Small intestine (tissue), 7 donors: ENCODE results near the gene LPXN. TPM values are rescaled to one million over a fixed set of nuclear protein-coding genes. Genes with fewer than 3 reads are reported as not detected.

Experiments
- DNase-seq, 2 donors: peaks; one replicate each; pipeline versions ENCODE4 v3.0.0 to v3.0.0-alpha.2; 2013
- FAIRE-seq: peaks from 2 replicates; lab custom pipeline; 2012; peaks lifted over from hg19 to GRCh38; lab: Jason Lieb, UNC
- H3K27ac ChIP-seq, 3 donors: one replicate each; pipeline ENCODE4 v1.5.1; 2013; ENCODE audit warnings: low read length in 2 of 3, mild to moderate bottlenecking in 2 of 3, control low read depth in 1 of 3, inconsistent platforms in 1 of 3, low read depth in 1 of 3, moderate library complexity in 1 of 3
- H3K27me3 ChIP-seq, 3 donors: one replicate each; pipeline ENCODE4 v1.6.1; 2013; ENCODE audit warnings: low read length in 3 of 3, inconsistent platforms in 1 of 3; ENCODE audit not compliant: control insufficient read depth in 3 of 3, insufficient read depth in 3 of 3
- H3K36me3 ChIP-seq, 3 donors: one replicate each; pipeline ENCODE4 v1.6.1; 2013; ENCODE audit warnings: low read length in 3 of 3, inconsistent platforms in 1 of 3, low read depth in 1 of 3, mild to moderate bottlenecking in 1 of 3, moderate library complexity in 1 of 3; ENCODE audit not compliant: control insufficient read depth in 3 of 3, insufficient read depth in 2 of 3
- H3K4me1 ChIP-seq, 3 donors: one replicate each; pipeline ENCODE4 v1.6.1; 2013; ENCODE audit warnings: low read length in 2 of 3, inconsistent platforms in 1 of 3, low read depth in 1 of 3, mild to moderate bottlenecking in 1 of 3, moderate library complexity in 1 of 3; ENCODE audit not compliant: control insufficient read depth in 3 of 3, insufficient read depth in 2 of 3
- H3K4me3 ChIP-seq, 3 donors: one replicate each; pipeline ENCODE4 v1.5.1; 2013; ENCODE audit warnings: low read length in 3 of 3, control low read depth in 1 of 3, inconsistent platforms in 1 of 3, low read depth in 1 of 3, mild to moderate bottlenecking in 1 of 3, moderate library complexity in 1 of 3
- H3K9me3 ChIP-seq, 2 donors: one replicate each; pipeline ENCODE4 v1.6.1; 2013; ENCODE audit warnings: low read depth in 1 of 2, low read length in 1 of 2; ENCODE audit not compliant: control insufficient read depth in 2 of 2, insufficient read depth in 1 of 2
- WGBS, 3 donors: extraction: QIAGEN DNeasy Blood & Tissue Kit; methylation state at CpG; one replicate each; pipeline ENCODE4 v1.1.7; 2013; 5-methylcytosine and 5-hydroxymethylcytosine counted together
- polyA plus RNA-seq, 4 donors: library from polyadenylated mRNA; stranded (reverse) in 3 of 4; unstranded in 1 of 4; fragments of 200-250 nt in 3 of 4; fragments of 120-200 nt in 1 of 4; gene quantifications; one replicate each; pipeline versions ENCODE4 v1.2.1 to v1.2.3, GENCODE V29; 2013
- donor health status: healthy with polysubstance abuse.
- donor health status: control.
- donor health status: control.
- donor health status: Bipolar disorder and iron deficiency.
- donor health status: healthy.

LPXN gene
- polyA plus RNA-seq, 4 donors: 5.3 to 14.0 (median 8.6) TPM

DNA sequence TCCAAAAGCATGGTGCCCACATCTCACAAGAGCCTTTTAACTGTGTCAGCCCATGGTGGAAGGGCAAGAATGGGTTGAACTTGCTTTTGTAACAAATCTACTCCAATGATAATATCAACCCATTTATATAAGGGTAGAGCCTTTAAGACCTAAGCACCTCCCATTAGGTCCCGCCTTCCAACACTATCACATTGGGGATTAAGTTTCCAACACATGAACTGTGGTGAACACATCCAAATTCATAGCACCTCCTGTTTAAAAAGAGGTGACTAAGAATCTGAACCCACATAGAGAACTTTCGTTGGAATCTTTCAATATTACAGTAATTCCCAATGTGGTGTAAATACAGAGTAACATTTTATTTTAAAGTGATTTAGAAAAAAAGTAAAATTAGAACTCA lies 37.6 kb upstream of the LPXN start:
- peaks cover 17 to 19% (median 18%) of the 10 kb centered on the region in 3 donors for H3K36me3 ChIP-seq

GRCh38 chr11:58609723-58610122 lies 34.1 kb upstream of the LPXN start:
- H3K27me3 ChIP-seq: no peaks in the 10 kb centered on the region
- H3K9me3 ChIP-seq: no peaks in the 10 kb centered on the region
- FAIRE-seq (no peak), DNase-seq (no peak)
- no peak overlapping the region for H3K4me3 ChIP-seq
- H3K4me1 ChIP-seq: peaks cover under 1 to 1% (median 1%) of the 10 kb centered on the region in 3 donors
- WGBS, 3 donors: 79 to 90% (median 89%) methylated on average over 8 of the region's 8 CpGs
- no peak overlapping the region for H3K27ac ChIP-seq
- H3K36me3 ChIP-seq: peaks cover 5 to 16% (median 9%) of the 10 kb centered on the region in 3 donors

More for the DNA sequence above, 37.6 kb upstream of the LPXN start:
- WGBS, 3 donors: 82 to 96% (median 88%) methylated on average over 2 of the region's 2 CpGs
- Histone ChIP-seq H3K27me3 (no peaks in the 10 kb centered on the region), H3K27ac (no peak overlapping the region), H3K9me3 (no peaks in the 10 kb centered on the region), H3K4me1 (peaks cover 0 to 3% (median 2%) of the 10 kb centered on the region in 3 donors), H3K4me3 (no peak overlapping the region)
- no peak for FAIRE-seq
- DNase-seq: no peak

GRCh38 chr11:58608331-58608730 lies 32.7 kb upstream of the LPXN start:
- peaks cover 0 to 7% (median 4%) of the 10 kb centered on the region in 3 donors for H3K4me1 ChIP-seq
- 90 to 97% (median 91%) methylated on average over 5 of the region's 5 CpGs for WGBS, 3 donors
- H3K27ac ChIP-seq: no peak overlapping the region
- H3K4me3 ChIP-seq: no peak overlapping the region
- H3K36me3 ChIP-seq: peaks cover 7 to 10% (median 8%) of the 10 kb centered on the region in 3 donors
- H3K27me3 ChIP-seq: no peaks in the 10 kb centered on the region
- DNase-seq (no peak), FAIRE-seq (no peak)
- H3K9me3 ChIP-seq: no peaks in the 10 kb centered on the region

GRCh38 chr11:58606930-58607714 lies 31.5 kb upstream of the LPXN start:
- H3K4me1 ChIP-seq: peaks cover 0 to 7% (median 4%) of the 10 kb centered on the region in 3 donors
- 76 to 81% (median 81%) methylated on average over 4 of the region's 4 CpGs for WGBS, 3 donors
- FAIRE-seq: peak; percentile 26
- no peak overlapping the region for H3K4me3 ChIP-seq
- peak in 1 of 2 donors; percentile 25 for DNase-seq
- no peak overlapping the region for H3K27ac ChIP-seq
- H3K27me3 ChIP-seq: no peaks in the 10 kb centered on the region
- H3K9me3 ChIP-seq: no peaks in the 10 kb centered on the region
- peaks cover 4 to 8% (median 5%) of the 10 kb centered on the region in 3 donors for H3K36me3 ChIP-seq

DNA sequence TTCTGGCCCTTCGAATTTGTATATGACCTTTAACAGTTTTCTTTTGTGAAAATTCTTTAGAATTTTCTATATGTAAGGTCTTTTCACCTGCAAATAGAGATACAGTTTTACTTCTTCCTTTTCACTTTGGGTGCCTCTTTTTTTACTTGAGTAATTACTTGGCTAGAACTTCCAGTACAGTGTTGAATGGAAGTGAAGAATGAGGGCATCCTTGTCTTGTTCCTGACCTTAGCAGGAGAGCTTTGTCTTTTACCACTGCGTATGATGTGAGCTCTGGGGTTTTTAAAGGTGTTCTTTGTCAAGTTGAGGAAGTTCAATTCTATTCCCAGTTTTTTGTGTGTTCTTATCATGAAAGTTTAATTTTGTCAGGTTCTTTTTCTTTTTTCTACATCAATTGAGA lies 24.9 kb upstream of the LPXN start:
- no peaks in the 10 kb centered on the region for H3K9me3 ChIP-seq
- DNase-seq: no peak
- peaks cover 4 to 17% (median 6%) of the 10 kb centered on the region in 3 donors for H3K4me1 ChIP-seq
- FAIRE-seq: no peak
- no peak overlapping the region for H3K27ac ChIP-seq
- 92 to 95% (median 95%) methylated on average over 2 of the region's 2 CpGs for WGBS, 3 donors
- H3K36me3 ChIP-seq: peaks cover 0 to 2% (median 2%) of the 10 kb centered on the region in 3 donors
- no peaks in the 10 kb centered on the region for H3K27me3 ChIP-seq
- H3K4me3 ChIP-seq: no peak overlapping the region

GRCh38 chr11:58597486-58598144 lies 22.0 kb upstream of the LPXN start:
- DNase-seq: no peak
- 61 to 72% (median 63%) methylated on average over 3 of the region's 3 CpGs for WGBS, 3 donors
- no peak for FAIRE-seq
- Histone ChIP-seq H3K27ac (peak overlapping the region in 1 of 3 donors; percentile 11), H3K36me3 (peaks cover 0 to 3% (median 0%) of the 10 kb centered on the region in 3 donors), H3K4me3 (no peak overlapping the region), H3K4me1 (peaks cover 5 to 27% (median 6%) of the 10 kb centered on the region in 3 donors), H3K27me3 (no peaks in the 10 kb centered on the region), H3K9me3 (no peaks in the 10 kb centered on the region)

- Histone ChIP-seq H3K4me3 (no peak overlapping the region), H3K4me1 (peaks cover 5 to 30% (median 6%) of the 10 kb centered on the region in 3 donors), H3K27me3 (no peaks in the 10 kb centered on the region), H3K27ac (no peak overlapping the region), H3K9me3 (no peaks in the 10 kb centered on the region), H3K36me3 (peaks cover 0 to 3% (median 0%) of the 10 kb centered on the region in 3 donors)
- FAIRE-seq (no peak), DNase-seq (no peak)
- 83 to 89% (median 84%) methylated on average over 3 of the region's 3 CpGs for WGBS, 3 donors
These were observed 21.0 kb upstream of the LPXN start for GRCh38 chr11:58596621-58597020.

DNA sequence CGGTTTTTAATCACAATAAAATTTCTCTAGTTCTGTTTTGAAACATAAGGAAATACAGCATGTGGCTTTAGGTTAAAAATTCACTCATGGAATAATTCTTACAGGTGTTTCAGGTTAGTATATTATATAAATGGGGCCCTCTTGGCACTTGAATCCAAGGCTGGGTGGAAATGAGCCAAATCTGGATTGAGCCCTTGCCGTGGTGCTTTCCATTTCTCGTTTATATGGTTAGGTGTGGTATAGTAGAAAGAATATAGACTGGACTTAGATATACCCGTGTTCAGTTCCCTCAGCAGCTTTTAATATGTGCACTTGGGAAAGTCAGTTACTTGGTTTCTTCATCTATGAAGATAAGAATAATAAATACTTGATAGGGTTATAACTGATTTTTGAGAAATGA lies 19.2 kb upstream of the LPXN start:
- DNase-seq (peak in 1 of 2 donors; percentile 76), FAIRE-seq (no peak)
- Histone ChIP-seq H3K4me1 (peaks cover 5 to 30% (median 6%) of the 10 kb centered on the region in 3 donors), H3K9me3 (no peaks in the 10 kb centered on the region), H3K4me3 (no peak overlapping the region), H3K36me3 (peaks cover 0 to 3% (median 0%) of the 10 kb centered on the region in 3 donors), H3K27me3 (no peaks in the 10 kb centered on the region), H3K27ac (no peak overlapping the region)
- WGBS, 3 donors: 10 to 46% (median 23%) methylated on average over 4 of the region's 4 CpGs
